ENCODE results near the gene TEX22.

DNA sequence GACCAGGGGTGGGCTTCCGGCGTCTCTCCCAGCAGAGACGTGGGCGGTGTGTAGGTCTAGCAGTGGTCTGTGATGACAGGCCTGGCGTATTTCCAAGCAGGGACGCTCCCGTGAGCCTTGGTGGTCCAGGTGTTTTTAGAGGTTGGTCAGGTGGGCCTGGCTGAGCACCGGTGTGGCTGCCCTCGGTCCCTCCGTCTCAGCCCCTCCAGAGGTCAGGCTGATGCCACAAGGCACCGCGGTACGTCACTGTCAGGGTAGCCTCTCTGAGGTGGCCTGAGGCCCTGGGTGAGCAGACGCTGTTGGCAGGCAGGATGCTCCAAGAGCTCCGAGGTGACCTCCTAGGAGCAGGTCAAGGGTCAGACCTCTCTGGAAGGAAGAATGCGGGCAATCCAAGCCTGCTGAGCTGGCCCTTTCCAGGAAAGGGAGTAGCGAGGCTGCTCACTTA, 34.8 kb downstream of the TEX22 start:
- TF ChIP-seq, protein P1, sequence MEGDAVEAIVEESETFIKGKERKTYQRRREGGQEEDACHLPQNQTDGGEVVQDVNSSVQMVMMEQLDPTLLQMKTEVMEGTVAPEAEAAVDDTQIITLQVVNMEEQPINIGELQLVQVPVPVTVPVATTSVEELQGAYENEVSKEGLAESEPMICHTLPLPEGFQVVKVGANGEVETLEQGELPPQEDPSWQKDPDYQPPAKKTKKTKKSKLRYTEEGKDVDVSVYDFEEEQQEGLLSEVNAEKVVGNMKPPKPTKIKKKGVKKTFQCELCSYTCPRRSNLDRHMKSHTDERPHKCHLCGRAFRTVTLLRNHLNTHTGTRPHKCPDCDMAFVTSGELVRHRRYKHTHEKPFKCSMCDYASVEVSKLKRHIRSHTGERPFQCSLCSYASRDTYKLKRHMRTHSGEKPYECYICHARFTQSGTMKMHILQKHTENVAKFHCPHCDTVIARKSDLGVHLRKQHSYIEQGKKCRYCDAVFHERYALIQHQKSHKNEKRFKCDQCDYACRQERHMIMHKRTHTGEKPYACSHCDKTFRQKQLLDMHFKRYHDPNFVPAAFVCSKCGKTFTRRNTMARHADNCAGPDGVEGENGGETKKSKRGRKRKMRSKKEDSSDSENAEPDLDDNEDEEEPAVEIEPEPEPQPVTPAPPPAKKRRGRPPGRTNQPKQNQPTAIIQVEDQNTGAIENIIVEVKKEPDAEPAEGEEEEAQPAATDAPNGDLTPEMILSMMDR (IDR thresholded peaks at IDR 0.05; ENCODE audit: low read depth, low read length, poor library complexity, severe bottlenecking), result no peak
- no peak for TF ChIP-seq EZH2phosphoT487 (IDR thresholded peaks at IDR 0.05; ENCODE audit: borderline replicate concordance, low read length)
